Heart left ventricle (tissue), 16 donors: ENCODE data around the gene CD8B. TPM values are rescaled to one million over a fixed set of nuclear protein-coding genes. Genes with fewer than 3 reads are reported as not detected.
"Not testable (repeated sequence)": the region's sequence is repeated elsewhere in the genome, so short reads cannot be mapped to it uniquely, and the experiment has no call there.

ENCODE experiments used
- ATAC-seq, 4 donors: fragments of 200-7000 bp; cut with Tn5 transposase; one replicate each; pipeline ENCODE4 v1.9.1; 2020 to 2022; ENCODE audit warnings: moderate library complexity in 4 of 4, mild to moderate bottlenecking in 3 of 4, moderate number of reproducible peaks in 1 of 4
- DNase-seq, 5 donors: peaks; one replicate each; pipeline ENCODE4 v3.0.0-alpha.2; 2020
- H3K27ac ChIP-seq, 12 donors: fragments of 200-600 bp; sonication (generic) in 4 of 12; one replicate each; pipeline versions ENCODE4 v1.5.0 to v1.8.0; 2016 to 2022; ENCODE audit warnings: mild to moderate bottlenecking in 2 of 12
- H3K27me3 ChIP-seq, 9 donors: fragments of 200-600 bp; sonication (generic) in 2 of 9; one replicate each; pipeline versions ENCODE4 v1.5.1 to v1.8.0; 2016 to 2022; ENCODE audit warnings: mild to moderate bottlenecking in 3 of 9
- H3K36me3 ChIP-seq, 9 donors: fragments of 200-600 bp; sonication (generic) in 2 of 9; one replicate each; pipeline versions ENCODE4 v1.5.0 to v1.8.0; 2018 to 2022; ENCODE audit warnings: mild to moderate bottlenecking in 2 of 9
- H3K4me1 ChIP-seq, 12 donors: fragments of 200-600 bp; sonication (generic) in 4 of 12; one replicate each; pipeline versions ENCODE4 v1.5.0 to v1.8.0; 2016 to 2022; ENCODE audit warnings: mild to moderate bottlenecking in 3 of 12
- H3K4me3 ChIP-seq, 12 donors: fragments of 200-600 bp; sonication (generic) in 4 of 12; one replicate each; pipeline versions ENCODE4 v1.5.0 to v1.8.0; 2017 to 2022; ENCODE audit warnings: mild to moderate bottlenecking in 9 of 12, moderate library complexity in 4 of 12
- H3K9me3 ChIP-seq, 12 donors: fragments of 200-600 bp; sonication (generic) in 4 of 12; one replicate each; pipeline versions ENCODE4 v1.5.0 to v1.8.0; 2016 to 2022; ENCODE audit warnings: mild to moderate bottlenecking in 1 of 12
- CTCF ChIP-seq, 12 donors: fragments of 200-600 bp; sonication (generic) in 4 of 12; IDR thresholded peaks; one replicate each; pipeline versions ENCODE4 v1.5.0 to v1.8.0; 2018 to 2022; ENCODE audit warnings: antibody characterized with exemption in 12 of 12, mild to moderate bottlenecking in 5 of 12
- POLR2A ChIP-seq, 2 donors: fragments of 450-650 bp; IDR thresholded peaks; one replicate each; pipeline ENCODE4 v1.6.1; 2017; ENCODE audit warnings: antibody characterized with exemption in 2 of 2, mild to moderate bottlenecking in 2 of 2, moderate library complexity in 2 of 2
- WGBS, 4 donors: extraction: QIAGEN DNeasy Blood & Tissue Kit in 2 of 4; methylation state at CpG; one replicate each; pipeline versions ENCODE4 v1.1.5 to v1.1.7; 2013 to 2018; 5-methylcytosine and 5-hydroxymethylcytosine counted together
- intact Hi-C, 10 donors: fragments of 100-400 bp; cut with DNase I; formaldehyde crosslinking; loops; one replicate each; pipeline versions ENCODE4 v1.11.1 to v1.14.2; 2022
- polyA plus RNA-seq, 2 donors: library from polyadenylated mRNA; stranded (reverse); fragments of 200-250 nt; gene quantifications; one replicate each; pipeline ENCODE4 v1.2.3, GENCODE V29; 2013
- total RNA-seq, 9 donors: library from RNA; depleted of rRNA in 2 of 9; stranded (reverse); fragments of >200 nt in 2 of 9; fragmentation: NEBNext Ultra II Directional in 3 of 9; extraction: Animal tissue kit (Norgen Biotek cat#: 25700) in 3 of 9; gene quantifications; one replicate each; pipeline versions ENCODE4 v1.1.0 to v1.2.4, GENCODE V29; 2016 to 2023
- donor health status: ischemic (EF 13 %, LVEDD 7.1; RV severe dilation, severe dysfunction).
- donor health status: healthy with polysubstance abuse.
- donor health status: DM: no; HTN: yes; CAD: no.
- donor health status: DM: no; HTN: no; CAD: no.
- donor health status: ischemic (EF 25% LVEDD 6.9; RV normal size, moderate dysfunction).
- donor health status: ischemic (EF 25% LVEDD 5.7; RV mildly dilated, moderate dysfunction).
- donor health status: healthy.
- donor health status: DM: yes; HTN: yes; CAD: no.
- donor health status: ischemic (EF 35%, LVEDD 5.7; RV mildly dilated, moderate dysfunction).
- donor health status: nonischemic (EF 11% LVEDD 7.7; RV severe dilation, severe dysfunction).
- donor health status: DM: yes; HTN: yes; CAD: no.
- donor health status: PGD.
- donor health status: ischemic (EF 29% LVEDD 5.4; RV normal size, mild dysfunction).
- donor health status: nonischemic (EF 23%, LVEDD 6.1; RV moderate dilation, normal function).

The CD8B gene
- total and polyA plus RNA-seq, 11 donors, result 0.21 to 4.0 (median 1.0) TPM; not detected in 7

DNA sequence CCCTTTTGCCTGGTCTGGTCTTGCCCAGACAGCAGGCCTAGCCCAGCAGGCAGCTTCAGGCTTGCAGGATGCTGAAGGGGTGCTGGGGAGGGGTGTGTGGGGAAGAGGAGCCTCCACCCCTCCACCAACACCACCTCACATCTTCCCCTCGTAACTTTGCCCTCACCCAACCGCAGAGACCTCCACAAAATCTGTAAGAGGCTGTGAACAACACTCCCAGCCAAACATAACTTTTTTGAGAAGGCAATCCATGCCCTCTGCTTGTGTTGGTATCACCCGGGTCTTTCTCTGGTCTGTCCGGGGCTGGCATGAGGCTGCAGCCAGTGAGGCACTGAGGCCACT, 26.2 kb downstream of the CD8B start:
- intact Hi-C loops, H3K4me3 ChIP-seq, H3K27ac ChIP-seq, H3K9me3 ChIP-seq, H3K36me3 ChIP-seq, H3K4me1 ChIP-seq, DNase-seq, ATAC-seq: not testable (repeated sequence)
- H3K27me3 ChIP-seq, result peaks cover 0 to 10% (median 0%) of the 10 kb centered on the region in 9 donors
- WGBS, 4 donors, result 50 to 73% (median 57%) methylated on average over 2 to 4 of the region's 4 CpGs; no CpG with 5 or more reads in 1 of the 4 donors

DNA sequence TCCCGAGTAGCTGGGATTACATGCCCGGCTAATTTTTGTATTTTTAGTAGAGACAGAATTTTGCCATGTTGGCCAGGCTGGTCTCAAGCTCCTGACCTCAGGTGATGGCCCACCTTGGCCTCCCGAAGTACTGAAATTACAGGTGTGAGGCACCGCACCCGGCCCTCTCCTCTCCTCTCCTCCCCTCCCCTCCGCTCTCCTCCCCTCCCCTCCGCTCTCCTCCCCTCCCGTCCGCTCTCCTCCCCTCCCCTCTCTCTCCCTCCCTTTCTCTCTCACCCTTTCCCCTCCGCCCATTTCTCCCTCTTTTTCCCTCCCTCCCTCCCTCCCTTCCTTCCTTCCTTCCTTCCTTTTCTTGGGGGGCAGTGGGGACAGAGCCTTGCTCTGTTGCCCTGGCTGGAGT, 28.4 kb downstream of the CD8B start:
- TF ChIP-seq CTCF (IDR thresholded peaks at IDR 0.05) (no peak), POLR2A (IDR thresholded peaks at IDR 0.05) (no peak)
- H3K9me3 ChIP-seq, result no peaks in the 10 kb centered on the region
- H3K4me3 ChIP-seq, result no peak overlapping the region
- no peak for DNase-seq
- intact Hi-C loops, result no loop called here
- 71 to 81% (median 79%) methylated on average over 9 to 10 of the region's 10 CpGs for WGBS, 4 donors
- H3K27ac ChIP-seq, result no peak overlapping the region
- no peak for ATAC-seq
- no peaks in the 10 kb centered on the region for H3K36me3 ChIP-seq
- peaks cover 0 to 10% (median 0%) of the 10 kb centered on the region in 9 donors for H3K27me3 ChIP-seq
- peaks cover 0 to 8% (median 0%) of the 10 kb centered on the region in 12 donors for H3K4me1 ChIP-seq

- ATAC-seq (no peak), DNase-seq (no peak)
- peaks cover 0 to 8% (median 0%) of the 10 kb centered on the region in 12 donors for H3K4me1 ChIP-seq
- TF ChIP-seq CTCF (IDR thresholded peaks at IDR 0.05) (no peak), POLR2A (IDR thresholded peaks at IDR 0.05) (no peak)
- H3K9me3 ChIP-seq, result no peaks in the 10 kb centered on the region
- WGBS, 4 donors, result 76 to 81% (median 77%) methylated on average over 7 of the region's 7 CpGs
- intact Hi-C loops, result no loop called here
- peaks cover 0 to 10% (median 0%) of the 10 kb centered on the region in 9 donors for H3K27me3 ChIP-seq
- H3K4me3 ChIP-seq, result no peak overlapping the region
- H3K27ac ChIP-seq, result no peak overlapping the region
- H3K36me3 ChIP-seq, result no peaks in the 10 kb centered on the region
Observed at GRCh38 chr2:86832334-86833096, 29.2 kb downstream of the CD8B start.

DNA sequence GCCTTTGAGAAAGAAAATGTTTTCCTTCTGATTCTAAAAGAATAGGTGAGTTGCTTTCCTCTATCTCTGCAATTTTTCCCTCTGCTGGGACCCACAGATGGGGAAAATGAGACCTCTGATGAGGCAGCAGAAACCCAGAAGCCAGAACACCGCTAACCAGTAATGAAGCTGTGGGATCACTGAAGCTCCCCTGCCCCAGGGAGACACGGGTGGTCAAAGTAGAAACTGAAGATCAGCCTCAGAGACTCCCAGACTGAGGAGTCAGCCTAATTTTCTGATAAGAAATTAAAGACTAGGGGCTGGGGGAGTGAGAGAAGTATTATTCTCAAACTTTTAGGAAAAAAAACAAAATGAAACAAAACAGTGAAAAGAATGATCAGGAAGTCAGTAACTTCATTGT, 30.1 kb downstream of the CD8B start:
- no peaks in the 10 kb centered on the region for H3K36me3 ChIP-seq
- H3K4me1 ChIP-seq, result peaks cover 0 to 2% (median 0%) of the 10 kb centered on the region in 12 donors
- no peak overlapping the region for H3K27ac ChIP-seq
- WGBS, 4 donors, result 41 to 51% (median 44%) methylated on average over 2 of the region's 2 CpGs
- intact Hi-C loops, result no loop called here
- no peak for TF ChIP-seq CTCF (IDR thresholded peaks at IDR 0.05)
- TF ChIP-seq POLR2A (IDR thresholded peaks at IDR 0.05), result no peak
- H3K27me3 ChIP-seq, result peaks cover 0 to 10% (median 0%) of the 10 kb centered on the region in 9 donors
- DNase-seq, result no peak
- H3K9me3 ChIP-seq, result no peaks in the 10 kb centered on the region
- H3K4me3 ChIP-seq, result no peak overlapping the region
- no peak for ATAC-seq
